Mesenchymal stem cell (in vitro differentiated cells and primary cell): ENCODE data around the gene UNC50.

Source experiments
- DNase-seq: peaks from one replicate; pipeline ENCODE4 v3.0.0-alpha.2; 2013
- H2AFZ ChIP-seq: one replicate; pipeline ENCODE4 v1.6.1; 2013; ENCODE audit warnings: low read depth, mild to moderate bottlenecking, control low read depth, inconsistent platforms, low read length, moderate library complexity
- H2AK5ac ChIP-seq: 2 replicates; pipeline ENCODE4 v1.6.1; 2013; ENCODE audit warnings: low read length, moderate library complexity, mild to moderate bottlenecking, inconsistent platforms; ENCODE audit not compliant: severe bottlenecking
- H2BK120ac ChIP-seq: one replicate; pipeline ENCODE4 v1.6.1; 2013; ENCODE audit warnings: low read depth, mild to moderate bottlenecking, inconsistent platforms, low read length, moderate library complexity
- H2BK12ac ChIP-seq, 2 experiments: one replicate each; pipeline ENCODE4 v1.6.1; 2013; ENCODE audit warnings: inconsistent platforms in 2 of 2, low read length in 2 of 2, mild to moderate bottlenecking in 2 of 2, moderate library complexity in 2 of 2, control low read depth in 1 of 2
- H2BK15ac ChIP-seq: one replicate; pipeline ENCODE4 v1.6.1; 2013; ENCODE audit warnings: mild to moderate bottlenecking, low read depth, inconsistent platforms; ENCODE audit not compliant: poor library complexity, severe bottlenecking
- H2BK5ac ChIP-seq: 2 replicates; pipeline ENCODE4 v1.6.1; 2013; ENCODE audit warnings: low read depth, mild to moderate bottlenecking, low read length, control low read depth, inconsistent platforms; ENCODE audit not compliant: poor library complexity, severe bottlenecking
- H3K14ac ChIP-seq, 2 experiments: one replicate each; pipeline ENCODE4 v1.6.1; 2013; ENCODE audit warnings: inconsistent platforms in 2 of 2, low read length in 2 of 2, control low read depth in 1 of 2, mild to moderate bottlenecking in 1 of 2, moderate library complexity in 1 of 2
- H3K18ac ChIP-seq, 2 experiments: one replicate each; pipeline ENCODE4 v1.6.1; 2013; ENCODE audit warnings: inconsistent platforms in 2 of 2, low read length in 2 of 2, control low read depth in 1 of 2, low read depth in 1 of 2, mild to moderate bottlenecking in 1 of 2
- H3K23ac ChIP-seq, 2 experiments: one replicate each; pipeline ENCODE4 v1.6.1; 2013; ENCODE audit warnings: inconsistent platforms in 2 of 2, low read length in 2 of 2, mild to moderate bottlenecking in 2 of 2, moderate library complexity in 2 of 2, control low read depth in 1 of 2
- H3K27ac ChIP-seq: 2 replicates; pipeline ENCODE4 v1.5.1; 2013; ENCODE audit warnings: mild to moderate bottlenecking, moderate library complexity, low read length, control low read depth, inconsistent platforms; ENCODE audit not compliant: poor library complexity, severe bottlenecking
- H3K27me3 ChIP-seq, 2 experiments: 2 replicates each; pipeline versions ENCODE4 v1.6.1 to v1.7.0; 2013; ENCODE audit warnings: low read length in 2 of 2, mild to moderate bottlenecking in 2 of 2, moderate library complexity in 2 of 2, control low read depth in 1 of 2, inconsistent platforms in 1 of 2; ENCODE audit not compliant: control insufficient read depth in 1 of 2, insufficient read depth in 1 of 2
- H3K36me3 ChIP-seq, 2 experiments: 2 replicates each; pipeline versions ENCODE4 v1.6.1 to v1.7.0; 2013; ENCODE audit warnings: low read length in 2 of 2, control low read depth in 1 of 2, inconsistent platforms in 1 of 2, low read depth in 1 of 2, mild to moderate bottlenecking in 1 of 2; ENCODE audit not compliant: insufficient read depth in 2 of 2, control insufficient read depth in 1 of 2
- H3K4ac ChIP-seq, 2 experiments: one replicate each; pipeline ENCODE4 v1.6.1; 2013; ENCODE audit warnings: inconsistent platforms in 2 of 2, low read length in 2 of 2, mild to moderate bottlenecking in 2 of 2, moderate library complexity in 2 of 2, control low read depth in 1 of 2, low read depth in 1 of 2
- H3K4me1 ChIP-seq: 2 replicates; pipeline ENCODE4 v1.6.1; 2013; ENCODE audit warnings: low read depth, low read length, control low read depth; ENCODE audit not compliant: control insufficient read depth, insufficient read depth
- H3K4me2 ChIP-seq: 2 replicates; pipeline ENCODE4 v1.6.1; 2013; ENCODE audit warnings: low read length, mild to moderate bottlenecking, inconsistent platforms; ENCODE audit not compliant: poor library complexity, severe bottlenecking
- H3K4me3 ChIP-seq, 2 experiments: 2 replicates each; pipeline versions ENCODE4 v1.5.1 to v1.7.0; 2013; ENCODE audit warnings: low read length in 2 of 2, mild to moderate bottlenecking in 2 of 2, control low read depth in 1 of 2, low read depth in 1 of 2; ENCODE audit not compliant: insufficient read depth in 1 of 2
- H3K79me1 ChIP-seq: replicated peaks from 2 replicates; pipeline ENCODE4 v1.6.1; 2013; ENCODE audit warnings: mild to moderate bottlenecking, control low read depth, low read length, inconsistent platforms; ENCODE audit not compliant: poor library complexity, severe bottlenecking
- H3K9ac ChIP-seq: 2 replicates; pipeline ENCODE4 v1.7.0; 2013; ENCODE audit warnings: mild to moderate bottlenecking, low read length, moderate library complexity
- H3K9me3 ChIP-seq: 2 replicates; pipeline ENCODE4 v1.7.0; 2013; ENCODE audit warnings: mild to moderate bottlenecking, low read length; ENCODE audit not compliant: control insufficient read depth
- H4K8ac ChIP-seq: one replicate; pipeline ENCODE4 v1.6.1; 2013; ENCODE audit warnings: inconsistent platforms, mild to moderate bottlenecking, low read length, moderate library complexity
- H4K91ac ChIP-seq: one replicate; pipeline ENCODE4 v1.6.1; 2013; ENCODE audit warnings: mild to moderate bottlenecking, low read length, inconsistent platforms
- WGBS: methylation state at CpG from one replicate; pipeline ENCODE4 v1.1.7; 2013; ENCODE audit warnings: mixed read lengths; 5-methylcytosine and 5-hydroxymethylcytosine counted together

UNC50 gene

DNA sequence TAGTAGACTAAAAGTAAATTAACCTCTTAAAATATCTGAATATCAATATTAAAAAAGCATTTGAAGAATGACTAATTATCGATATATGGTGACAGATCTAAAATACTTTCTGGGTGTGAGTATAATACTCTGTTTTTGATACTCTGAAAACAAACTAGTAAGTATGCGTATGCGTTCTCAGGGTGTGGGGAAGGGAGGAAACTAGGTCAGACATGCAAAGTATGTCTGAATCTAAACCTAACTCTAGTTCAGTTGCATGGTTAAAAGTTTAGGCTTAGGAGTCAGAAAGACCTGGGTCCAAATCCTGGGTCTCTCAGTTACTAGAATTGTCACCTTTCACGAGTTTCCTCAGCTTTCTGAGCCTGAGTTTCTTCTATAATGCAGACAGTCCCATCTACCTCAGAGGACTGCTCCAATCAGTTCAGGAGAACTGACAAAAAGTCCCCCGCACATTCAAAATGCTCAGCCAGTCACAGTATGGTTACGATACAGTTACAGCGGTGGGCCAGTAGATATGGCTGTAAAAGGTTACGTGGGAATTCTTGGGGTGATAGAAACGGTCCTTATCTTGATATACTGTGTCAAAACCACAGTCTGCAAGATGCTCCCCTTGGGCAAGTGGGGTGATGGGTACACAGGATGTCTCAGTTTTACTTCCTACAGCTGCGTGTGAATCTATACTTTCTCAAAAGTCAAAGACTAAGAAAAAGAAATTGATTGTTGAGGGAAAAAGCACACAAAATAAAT, 29.2 kb downstream of the UNC50 start:
- H3K4me3 ChIP-seq, result no peak overlapping the region
- H2AK5ac ChIP-seq, result no peak overlapping the region
- no peak overlapping the region for H2BK120ac ChIP-seq
- no peak overlapping the region for H3K4me2 ChIP-seq
- H3K27me3 ChIP-seq, result peaks cover 0 to 9% of the 10 kb centered on the region in 2 experiments
- H4K91ac ChIP-seq, result no peak overlapping the region
- H2AFZ ChIP-seq, result no peak overlapping the region
- H3K14ac ChIP-seq, result no peak overlapping the region
- H2BK12ac ChIP-seq, result no peak overlapping the region
- no peak overlapping the region for H4K8ac ChIP-seq
- H2BK15ac ChIP-seq, result no peak overlapping the region
- H3K4ac ChIP-seq, result no peak overlapping the region
- no peak overlapping the region for H3K18ac ChIP-seq
- H3K36me3 ChIP-seq, result no peaks in the 10 kb centered on the region
- WGBS, result 83% methylated on average over 9 of the region's 10 CpGs
- no peaks in the 10 kb centered on the region for H3K9me3 ChIP-seq
- H3K23ac ChIP-seq, result no peak overlapping the region
- H3K9ac ChIP-seq, result no peak overlapping the region
- H2BK5ac ChIP-seq, result no peak overlapping the region
- H3K4me1 ChIP-seq, result no peaks in the 10 kb centered on the region
- H3K27ac ChIP-seq, result no peak overlapping the region
- no peak for DNase-seq
- H3K79me1 ChIP-seq, result no peaks in the 10 kb centered on the region

DNA sequence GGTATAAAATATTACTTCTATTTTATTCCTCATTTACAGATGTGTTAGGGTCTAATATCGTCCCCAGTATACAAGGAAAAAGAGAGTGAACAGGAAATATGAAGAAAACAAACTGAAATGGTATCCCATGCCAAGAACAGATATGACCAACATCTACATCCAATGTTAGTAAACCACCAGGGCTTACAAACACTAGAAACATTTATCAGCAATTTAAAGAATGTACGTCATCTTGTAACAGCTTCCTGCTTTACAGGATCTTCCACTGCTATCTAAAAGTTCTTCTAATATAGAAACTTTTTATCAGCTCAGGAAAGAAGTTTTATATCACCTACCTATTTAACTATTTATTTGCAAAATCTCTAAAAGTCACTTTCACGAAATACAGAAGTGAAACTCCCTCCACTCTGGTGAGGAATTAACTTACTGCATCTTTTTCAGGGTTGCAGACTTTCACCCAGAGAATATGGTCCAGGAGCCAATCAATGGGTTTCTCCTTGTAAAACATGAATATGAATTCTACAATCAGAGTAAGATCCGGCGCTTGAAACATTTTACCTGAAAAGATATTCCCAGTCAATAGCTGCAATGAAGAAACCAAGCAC, 35.2 kb downstream of the UNC50 start:
- no peak overlapping the region for H4K91ac ChIP-seq
- no peak overlapping the region for H2BK15ac ChIP-seq
- no peak overlapping the region for H2AK5ac ChIP-seq
- H3K79me1 ChIP-seq, result no peaks in the 10 kb centered on the region
- no peak overlapping the region for H3K23ac ChIP-seq
- no peak overlapping the region for H3K18ac ChIP-seq
- H3K4me2 ChIP-seq, result no peak overlapping the region
- no peak overlapping the region for H2BK5ac ChIP-seq
- no peak overlapping the region for H3K4ac ChIP-seq
- no peaks in the 10 kb centered on the region for H3K4me1 ChIP-seq
- H3K9me3 ChIP-seq, result no peaks in the 10 kb centered on the region
- no peak overlapping the region for H2BK12ac ChIP-seq
- H3K36me3 ChIP-seq, result no peaks in the 10 kb centered on the region
- H3K14ac ChIP-seq, result no peak overlapping the region
- no peak for DNase-seq
- no peak overlapping the region for H3K9ac ChIP-seq
- no peak overlapping the region for H3K27ac ChIP-seq
- 83% methylated on average over 5 of the region's 5 CpGs for WGBS
- peaks cover 0 to 7% of the 10 kb centered on the region in 2 experiments for H3K27me3 ChIP-seq
- H4K8ac ChIP-seq, result no peak overlapping the region
- no peak overlapping the region for H3K4me3 ChIP-seq
- no peak overlapping the region for H2BK120ac ChIP-seq
- H2AFZ ChIP-seq, result no peak overlapping the region

DNA sequence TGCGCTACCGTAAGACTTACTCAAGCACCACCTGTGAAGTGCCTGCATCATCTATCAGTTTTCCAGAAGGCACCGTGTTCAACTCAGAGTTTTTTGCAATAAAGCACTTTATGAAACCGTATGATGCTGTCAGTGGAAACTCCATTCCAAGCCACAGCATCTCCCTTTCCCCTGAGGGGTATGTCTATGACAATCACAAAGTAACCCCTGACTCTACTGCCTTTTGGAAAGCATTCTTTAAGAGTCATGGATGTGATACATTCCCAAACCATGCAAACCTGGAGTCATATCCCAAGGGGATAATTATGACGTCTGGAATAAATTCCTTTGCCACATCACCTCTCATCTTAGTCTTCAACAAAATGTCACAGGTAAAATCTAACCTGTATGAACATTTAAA, 39.2 kb downstream of the UNC50 start:
- H3K36me3 ChIP-seq, result no peaks in the 10 kb centered on the region
- H3K4me1 ChIP-seq, result no peaks in the 10 kb centered on the region
- H3K27ac ChIP-seq, result no peak overlapping the region
- H2BK5ac ChIP-seq, result no peak overlapping the region
- 67% methylated on average over 5 of the region's 5 CpGs for WGBS
- H3K79me1 ChIP-seq, result no peaks in the 10 kb centered on the region
- no peak overlapping the region for H2BK12ac ChIP-seq
- no peak overlapping the region for H4K8ac ChIP-seq
- no peak overlapping the region for H3K9ac ChIP-seq
- H3K27me3 ChIP-seq, result peaks cover 0 to 7% of the 10 kb centered on the region in 2 experiments
- H3K4me3 ChIP-seq, result no peak overlapping the region
- H3K14ac ChIP-seq, result no peak overlapping the region
- no peak overlapping the region for H3K23ac ChIP-seq
- H3K9me3 ChIP-seq, result no peaks in the 10 kb centered on the region
- H2BK120ac ChIP-seq, result no peak overlapping the region
- H4K91ac ChIP-seq, result no peak overlapping the region
- H3K4ac ChIP-seq, result no peak overlapping the region
- H3K18ac ChIP-seq, result no peak overlapping the region
- no peak for DNase-seq
- H2BK15ac ChIP-seq, result no peak overlapping the region
- H3K4me2 ChIP-seq, result no peak overlapping the region
- no peak overlapping the region for H2AK5ac ChIP-seq
- H2AFZ ChIP-seq, result no peak overlapping the region

DNA sequence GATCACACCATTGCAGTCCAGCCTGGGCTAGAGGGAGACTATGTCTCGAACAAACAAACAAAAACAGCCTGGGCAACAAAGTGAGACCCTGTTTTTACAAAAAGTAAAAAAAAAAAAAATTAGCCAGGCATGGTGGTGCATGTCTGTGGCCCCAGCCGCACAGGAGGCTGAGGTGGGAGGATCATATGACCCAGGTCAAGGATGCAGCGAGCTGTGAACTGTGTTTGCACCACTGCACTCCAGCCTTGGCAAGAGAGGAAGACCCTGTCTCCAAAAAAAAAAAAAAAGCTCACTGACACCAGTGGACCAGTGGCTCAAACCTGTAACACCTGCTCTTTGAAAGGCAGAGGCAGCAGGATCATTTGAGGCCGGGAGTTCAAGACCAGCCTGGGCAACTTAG, 40.1 kb downstream of the UNC50 start:
- Histone ChIP-seq H4K8ac (no peak overlapping the region), H3K9me3 (no peaks in the 10 kb centered on the region), H3K4me2 (no peak overlapping the region), H3K79me1 (no peaks in the 10 kb centered on the region), H3K23ac (no peak overlapping the region), H2BK120ac (no peak overlapping the region), H3K27ac (no peak overlapping the region), H3K14ac (no peak overlapping the region), H3K27me3 (peaks cover 0 to 7% of the 10 kb centered on the region in 2 experiments), H2BK5ac (no peak overlapping the region), H3K9ac (no peak overlapping the region), H2BK12ac (no peak overlapping the region), H3K4ac (no peak overlapping the region), H2AK5ac (no peak overlapping the region), H2AFZ (no peak overlapping the region), H3K4me1 (no peaks in the 10 kb centered on the region), H2BK15ac (no peak overlapping the region), H3K4me3 (no peak overlapping the region), H3K36me3 (no peaks in the 10 kb centered on the region), H3K18ac (no peak overlapping the region), H4K91ac (no peak overlapping the region)
- DNase-seq, result no peak
- 90% methylated on average over 4 of the region's 4 CpGs for WGBS
